Mesodermal cell (in vitro differentiated cells): Measurements from ENCODE around the gene CHIT1.

Experiments used
- H3K27ac ChIP-seq: 2 replicates; pipeline ENCODE4 v1.7.0; 2013; ENCODE audit warnings: mild to moderate bottlenecking, low read depth, low read length, moderate library complexity; ENCODE audit not compliant: severe bottlenecking
- H3K36me3 ChIP-seq: 2 replicates; pipeline ENCODE4 v1.7.1; 2013; ENCODE audit warnings: mild to moderate bottlenecking, low read length, moderate library complexity; ENCODE audit not compliant: control insufficient read depth, insufficient read depth
- H3K4me1 ChIP-seq: one replicate; pipeline ENCODE4 v1.7.1; 2013; ENCODE audit warnings: mild to moderate bottlenecking, low read length; ENCODE audit not compliant: insufficient read depth, control insufficient read depth, poor library complexity, severe bottlenecking
- H3K4me3 ChIP-seq: 2 replicates; pipeline ENCODE4 v1.7.0; 2013; ENCODE audit warnings: low read length, control low read depth, mild to moderate bottlenecking; ENCODE audit not compliant: insufficient read depth, poor library complexity, severe bottlenecking; ENCODE audit errors: extremely low read depth
- H3K9me3 ChIP-seq: 2 replicates; pipeline ENCODE4 v1.7.1; 2013; ENCODE audit warnings: mild to moderate bottlenecking, low read length, moderate library complexity; ENCODE audit not compliant: control insufficient read depth
- WGBS, 2 experiments: methylation state at CpG; one replicate each; pipeline ENCODE4 v1.1.5; 2013; ENCODE audit warnings: missing lambda C conversion rate in 2 of 2; ENCODE audit not compliant: insufficient coverage in 2 of 2; 5-methylcytosine and 5-hydroxymethylcytosine counted together

The CHIT1 gene

GRCh38 chr1:203168256-203168786 is 61.2 kb downstream of the CHIT1 start:
- Histone ChIP-seq H3K36me3 (peaks cover 8% of the 10 kb centered on the region), H3K9me3 (no peaks in the 10 kb centered on the region), H3K4me1 (peaks cover 1% of the 10 kb centered on the region), H3K27ac (no peak overlapping the region), H3K4me3 (no peak overlapping the region)
- 88 to 97% methylated on average over 7 to 8 of the region's 12 CpGs for WGBS, 2 experiments

- WGBS, 2 experiments: 92 to 100% methylated on average over 1 to 3 of the region's 5 CpGs
- H3K36me3 ChIP-seq: peaks cover 12% of the 10 kb centered on the region
- no peaks in the 10 kb centered on the region for H3K4me1 ChIP-seq
- no peak overlapping the region for H3K27ac ChIP-seq
- no peaks in the 10 kb centered on the region for H3K9me3 ChIP-seq
- no peak overlapping the region for H3K4me3 ChIP-seq
Observed at GRCh38 chr1:203167913-203168200, 61.6 kb downstream of the CHIT1 start.

GRCh38 chr1:203167026-203167912 is 62.2 kb downstream of the CHIT1 start:
- Histone ChIP-seq H3K36me3 (peaks cover 16% of the 10 kb centered on the region), H3K4me3 (no peak overlapping the region), H3K4me1 (no peaks in the 10 kb centered on the region), H3K27ac (no peak overlapping the region), H3K9me3 (no peaks in the 10 kb centered on the region)
- 87 to 94% methylated on average over 17 to 21 of the region's 23 CpGs for WGBS, 2 experiments

- no peak overlapping the region for H3K27ac ChIP-seq
- H3K9me3 ChIP-seq: no peaks in the 10 kb centered on the region
- peaks cover 22% of the 10 kb centered on the region for H3K36me3 ChIP-seq
- WGBS, 2 experiments: 86 to 88% methylated on average over 12 to 14 of the region's 14 CpGs
- no peaks in the 10 kb centered on the region for H3K4me1 ChIP-seq
- no peak overlapping the region for H3K4me3 ChIP-seq
Observed at GRCh38 chr1:203166192-203166940, 63.1 kb downstream of the CHIT1 start.
